NK-92 (cell line): ENCODE data around the gene DZIP1.
"Not testable (repeated sequence)": the region's sequence is repeated elsewhere in the genome, so short reads cannot be mapped to it uniquely, and the experiment has no call there.

Experiments used
- DNase-seq: peaks from one replicate; lab custom pipeline; 2025; ENCODE audit not compliant: unreplicated experiment; lab: John Stamatoyannopoulos, UW

Gene DZIP1

GRCh38 chr13:95603887-95604555 lies 40.5 kb downstream of the DZIP1 start:
- no peak for DNase-seq

- no peak for DNase-seq
These were observed 42.6 kb downstream of the DZIP1 start for GRCh38 chr13:95601906-95602305.

GRCh38 chr13:95601216-95601615 lies 43.3 kb downstream of the DZIP1 start:
- no peak for DNase-seq

- DNase-seq, result no peak
These were observed 47.8 kb downstream of the DZIP1 start for GRCh38 chr13:95596701-95597100.

- DNase-seq, result no peak
These were observed 51.0 kb downstream of the DZIP1 start for GRCh38 chr13:95593462-95593861.

- DNase-seq, result no peak
These were observed 55.8 kb downstream of the DZIP1 start for GRCh38 chr13:95588721-95589120.

GRCh38 chr13:95588134-95588533 lies 56.4 kb downstream of the DZIP1 start:
- DNase-seq, result no peak

GRCh38 chr13:95585867-95586266 lies 58.6 kb downstream of the DZIP1 start:
- no peak for DNase-seq

GRCh38 chr13:95579303-95579702 lies 65.2 kb downstream of the DZIP1 start:
- no peak for DNase-seq

GRCh38 chr13:95573221-95573620 lies 71.3 kb downstream of the DZIP1 start:
- no peak for DNase-seq

GRCh38 chr13:95571941-95572340 lies 72.6 kb downstream of the DZIP1 start:
- DNase-seq, result no peak

- DNase-seq, result no peak
These were observed 74.5 kb downstream of the DZIP1 start for GRCh38 chr13:95570016-95570415.

- DNase-seq, result no peak
These were observed 76.4 kb downstream of the DZIP1 start for GRCh38 chr13:95568131-95568530.

- DNase-seq, result not testable (repeated sequence)
These were observed 78.7 kb downstream of the DZIP1 start for GRCh38 chr13:95565758-95566157.

- DNase-seq, result no peak
These were observed 79.7 kb downstream of the DZIP1 start for GRCh38 chr13:95564733-95565291.

- no peak for DNase-seq
These were observed 80.4 kb downstream of the DZIP1 start for GRCh38 chr13:95564091-95564490.

GRCh38 chr13:95560387-95560786 lies 84.1 kb downstream of the DZIP1 start:
- DNase-seq, result no peak

- no peak for DNase-seq
These were observed 85.4 kb downstream of the DZIP1 start for GRCh38 chr13:95559100-95559499.

GRCh38 chr13:95557013-95557412 lies 87.5 kb downstream of the DZIP1 start:
- DNase-seq, result no peak

GRCh38 chr13:95553581-95554385 lies 90.7 kb downstream of the DZIP1 start:
- no peak for DNase-seq

GRCh38 chr13:95552539-95553441 lies 91.7 kb downstream of the DZIP1 start, which contains the start of gene CLDN10:
Gene CLDN10 (plus strand): TSS chr13:95552720. CDS start chr13:95552754, 34 bp downstream.
- no peak for DNase-seq
